Erythroblast (primary cell): Measurements from ENCODE around the gene RAC3.

ENCODE experiments used
- GATA1 ChIP-seq: IDR thresholded peaks from 2 replicates; pipeline ENCODE4 v1.6.1; 2011; ENCODE audit warnings: low read depth, mild to moderate bottlenecking, control low read depth, low read length, moderate library complexity
- POLR2A ChIP-seq: IDR thresholded peaks from 2 replicates; pipeline ENCODE4 v1.6.1; 2011; ENCODE audit warnings: mild to moderate bottlenecking, low read length

GRCh38 chr17:82035956-82036633, 4.6 kb downstream of the RAC3 start:
- TF ChIP-seq POLR2A (no peak), GATA1 (no peak)
